ENCODE results near the gene PBX1.

PBX1 gene

GRCh38 chr1:164885311-164885710 is 326.3 kb downstream of the PBX1 start:
- no peak for TF ChIP-seq CTCF (IDR thresholded peaks at IDR 0.05; ENCODE audit: control insufficient read depth, insufficient read depth, low read depth, low read length, missing control alignments)
- no peak for DNase-seq (ENCODE audit: low read depth)
- H3K4me3 ChIP-seq (ENCODE audit: control insufficient read depth, low read depth, low read length), result no peak overlapping the region

- TF ChIP-seq CTCF (IDR thresholded peaks at IDR 0.05; ENCODE audit: control insufficient read depth, insufficient read depth, low read depth, low read length, missing control alignments), result no peak
- DNase-seq (ENCODE audit: low read depth), result no peak
- no peak overlapping the region for H3K4me3 ChIP-seq (ENCODE audit: control insufficient read depth, low read depth, low read length)
Measured at GRCh38 chr1:164886101-164886500, 327.1 kb downstream of the PBX1 start.

GRCh38 chr1:164891615-164892014 is 332.6 kb downstream of the PBX1 start:
- no peak for DNase-seq (ENCODE audit: low read depth)
- H3K4me3 ChIP-seq (ENCODE audit: control insufficient read depth, low read depth, low read length), result no peak overlapping the region
- no peak for TF ChIP-seq CTCF (IDR thresholded peaks at IDR 0.05; ENCODE audit: control insufficient read depth, insufficient read depth, low read depth, low read length, missing control alignments)

GRCh38 chr1:164895026-164895912 is 336.3 kb downstream of the PBX1 start:
- no peak for DNase-seq (ENCODE audit: low read depth)
- no peak for TF ChIP-seq CTCF (IDR thresholded peaks at IDR 0.05; ENCODE audit: control insufficient read depth, insufficient read depth, low read depth, low read length, missing control alignments)

GRCh38 chr1:164901031-164901430 is 342.0 kb downstream of the PBX1 start:
- no peak for TF ChIP-seq CTCF (IDR thresholded peaks at IDR 0.05; ENCODE audit: control insufficient read depth, insufficient read depth, low read depth, low read length, missing control alignments)
- no peak for DNase-seq (ENCODE audit: low read depth)
- H3K4me3 ChIP-seq (ENCODE audit: control insufficient read depth, low read depth, low read length), result no peak overlapping the region

More at GRCh38 chr1:164895026-164895912, 336.3 kb downstream of the PBX1 start:
- no peak overlapping the region for H3K4me3 ChIP-seq (ENCODE audit: control insufficient read depth, low read depth, low read length)
